HEK293 (cell line): ENCODE data around the gene MSLN.

Source experiments
- CTCF ChIA-PET: fragments of 350-600 bp; formaldehyde crosslinking; extraction: SDS; loops from one replicate; lab custom pipeline; 2021; ENCODE audit warnings: antibody characterized with exemption; lab: Yijun Ruan, JAX
- POLR2A ChIA-PET: fragments of 300-600 bp; formaldehyde crosslinking; extraction: SDS; loops from one replicate; lab custom pipeline; 2020; ENCODE audit warnings: antibody characterized with exemption, inconsistent platforms; lab: Yijun Ruan, JAX
- H3K27ac ChIP-seq: fragments of 200-500 bp; sonication (Bioruptor generic); 2 replicates; pipeline ENCODE4 v1.5.1; 2014; ENCODE audit warnings: low read depth, low read length, control low read depth, inconsistent platforms; ENCODE audit errors: extremely low read depth
- H3K36me3 ChIP-seq, 2 experiments: fragments of 200-500 bp in 1 of 2; sonication (Bioruptor generic) in 1 of 2; 1 replicate in 1 of 2; 2 replicates in 1 of 2; pipeline ENCODE4 v1.5.1; 2014 to 2017; ENCODE audit warnings: inconsistent platforms in 2 of 2, low read length in 2 of 2; ENCODE audit not compliant: control insufficient read depth in 2 of 2, insufficient read depth in 1 of 2
- H3K4me1 ChIP-seq: fragments of 200-500 bp; sonication (Bioruptor generic); 2 replicates; pipeline ENCODE4 v1.5.1; 2014; ENCODE audit warnings: mild to moderate bottlenecking, low read length, inconsistent platforms; ENCODE audit not compliant: control insufficient read depth, insufficient read depth
- H3K4me3 ChIP-seq: 2 replicates; pipeline ENCODE4 v1.5.1; 2011; ENCODE audit warnings: low read depth, mild to moderate bottlenecking, control low read depth, low read length, moderate library complexity
- H3K9me3 ChIP-seq: fragments of 200-500 bp; sonication (Bioruptor generic); 2 replicates; pipeline ENCODE4 v1.5.1; 2014; ENCODE audit warnings: low read depth, low read length, inconsistent platforms; ENCODE audit not compliant: control insufficient read depth, insufficient read depth
- EGR2 ChIP-seq: fragments of 450-650 bp; formaldehyde crosslinking; IDR thresholded peaks from 2 replicates; pipeline ENCODE4 v1.5.1; 2016; ENCODE audit warnings: low read depth, missing biosample characterization, missing genetic modification characterization
- GLIS1 ChIP-seq: fragments of 450-650 bp; formaldehyde crosslinking; IDR thresholded peaks from 2 replicates; pipeline ENCODE4 v1.5.1; 2016; ENCODE audit warnings: missing biosample characterization, missing genetic modification characterization
- KLF10 ChIP-seq: fragments of 450-650 bp; IDR thresholded peaks from 2 replicates; pipeline ENCODE4 v1.5.1; 2018; ENCODE audit warnings: missing biosample characterization, mild to moderate bottlenecking, missing genetic modification characterization
- OVOL3 ChIP-seq: fragments of 450-650 bp; formaldehyde crosslinking; IDR thresholded peaks from 2 replicates; pipeline ENCODE4 v1.5.1; 2016; ENCODE audit warnings: missing biosample characterization, missing genetic modification characterization
- RBAK ChIP-seq: fragments of 450-650 bp; formaldehyde crosslinking; IDR thresholded peaks from 2 replicates; pipeline ENCODE4 v1.5.1; 2016; ENCODE audit warnings: missing biosample characterization, missing genetic modification characterization
- SCRT2 ChIP-seq: fragments of 450-650 bp; formaldehyde crosslinking; IDR thresholded peaks from 2 replicates; pipeline ENCODE4 v1.5.1; 2016; ENCODE audit warnings: missing biosample characterization, missing genetic modification characterization
- ZBTB11 ChIP-seq: fragments of 450-650 bp; formaldehyde crosslinking; conservative IDR thresholded peaks from 2 replicates; pipeline ENCODE4 v1.5.1; 2016; ENCODE audit warnings: low read depth, missing biosample characterization, missing genetic modification characterization
- ZBTB7A ChIP-seq: fragments of 450-650 bp; formaldehyde crosslinking; IDR thresholded peaks from 2 replicates; pipeline ENCODE4 v1.5.1; 2016; ENCODE audit warnings: low read depth, missing biosample characterization, missing genetic modification characterization
- ZNF155 ChIP-seq: fragments of 450-650 bp; formaldehyde crosslinking; IDR thresholded peaks from 2 replicates; pipeline ENCODE4 v1.5.1; 2016; ENCODE audit warnings: missing biosample characterization, missing genetic modification characterization
- ZNF169 ChIP-seq: fragments of 450-650 bp; formaldehyde crosslinking; IDR thresholded peaks from 2 replicates; pipeline ENCODE4 v1.5.1; 2016; ENCODE audit warnings: missing biosample characterization, missing genetic modification characterization
- ZNF175 ChIP-seq: fragments of 450-650 bp; formaldehyde crosslinking; IDR thresholded peaks from 2 replicates; pipeline ENCODE4 v1.5.1; 2016; ENCODE audit warnings: missing biosample characterization, missing genetic modification characterization
- ZNF211 ChIP-seq: fragments of 450-650 bp; formaldehyde crosslinking; IDR thresholded peaks from 2 replicates; pipeline ENCODE4 v1.5.1; 2016; ENCODE audit warnings: low read depth, missing biosample characterization, missing genetic modification characterization
- ZNF292 ChIP-seq: fragments of 450-650 bp; formaldehyde crosslinking; IDR thresholded peaks from 2 replicates; pipeline ENCODE4 v1.5.1; 2016; ENCODE audit warnings: low read depth, missing biosample characterization, missing genetic modification characterization, borderline replicate concordance
- ZNF324 ChIP-seq: fragments of 450-650 bp; formaldehyde crosslinking; IDR thresholded peaks from 2 replicates; pipeline ENCODE4 v1.5.1; 2016; ENCODE audit warnings: missing biosample characterization, missing genetic modification characterization
- ZNF404 ChIP-seq: fragments of 450-650 bp; formaldehyde crosslinking; IDR thresholded peaks from 2 replicates; pipeline ENCODE4 v1.5.1; 2017; ENCODE audit warnings: missing biosample characterization, missing genetic modification characterization
- ZNF426 ChIP-seq: fragments of 450-650 bp; formaldehyde crosslinking; IDR thresholded peaks from 2 replicates; pipeline ENCODE4 v1.5.1; 2017; ENCODE audit warnings: missing biosample characterization, missing genetic modification characterization, mild to moderate bottlenecking, inconsistent platforms, moderate library complexity
- ZNF48 ChIP-seq: fragments of 450-650 bp; formaldehyde crosslinking; IDR thresholded peaks from 2 replicates; pipeline ENCODE4 v1.5.1; 2016; ENCODE audit warnings: missing biosample characterization, missing genetic modification characterization
- ZNF501 ChIP-seq: fragments of 450-650 bp; formaldehyde crosslinking; IDR thresholded peaks from 2 replicates; pipeline ENCODE4 v1.5.1; 2016; ENCODE audit warnings: missing biosample characterization, missing genetic modification characterization
- ZNF510 ChIP-seq: fragments of 450-650 bp; formaldehyde crosslinking; IDR thresholded peaks from 2 replicates; pipeline ENCODE4 v1.5.1; 2018; ENCODE audit warnings: mild to moderate bottlenecking, missing genetic modification characterization, missing biosample characterization; ENCODE audit not compliant: insufficient replicate concordance
- ZNF530 ChIP-seq: fragments of 450-650 bp; formaldehyde crosslinking; IDR thresholded peaks from 2 replicates; pipeline ENCODE4 v1.5.1; 2016; ENCODE audit warnings: low read depth, missing biosample characterization, missing genetic modification characterization
- ZNF585B ChIP-seq: fragments of 450-650 bp; formaldehyde crosslinking; IDR thresholded peaks from 2 replicates; pipeline ENCODE4 v1.5.1; 2016; ENCODE audit warnings: missing biosample characterization, missing genetic modification characterization
- ZNF610 ChIP-seq: fragments of 450-650 bp; formaldehyde crosslinking; IDR thresholded peaks from 2 replicates; pipeline ENCODE4 v1.5.1; 2016; ENCODE audit warnings: missing biosample characterization, missing genetic modification characterization, borderline replicate concordance
- ZNF624 ChIP-seq: fragments of 450-650 bp; formaldehyde crosslinking; IDR thresholded peaks from 2 replicates; pipeline ENCODE4 v1.5.1; 2017; ENCODE audit warnings: missing biosample characterization, missing genetic modification characterization
- ZNF660 ChIP-seq: fragments of 450-650 bp; IDR thresholded peaks from 2 replicates; pipeline ENCODE4 v1.5.1; 2018; ENCODE audit warnings: missing biosample characterization, mild to moderate bottlenecking, missing genetic modification characterization
- ZNF664 ChIP-seq: fragments of 450-650 bp; formaldehyde crosslinking; IDR thresholded peaks from 2 replicates; pipeline ENCODE4 v1.5.1; 2016; ENCODE audit warnings: missing biosample characterization, missing genetic modification characterization
- ZNF707 ChIP-seq: fragments of 450-650 bp; formaldehyde crosslinking; IDR thresholded peaks from 2 replicates; pipeline ENCODE4 v1.5.1; 2016; ENCODE audit warnings: missing biosample characterization, missing genetic modification characterization
- ZNF791 ChIP-seq: fragments of 450-650 bp; formaldehyde crosslinking; IDR thresholded peaks from 2 replicates; pipeline ENCODE4 v1.5.1; 2016; ENCODE audit warnings: missing biosample characterization, missing genetic modification characterization
- ZNF792 ChIP-seq: fragments of 450-650 bp; formaldehyde crosslinking; IDR thresholded peaks from 2 replicates; pipeline ENCODE4 v1.5.1; 2016; ENCODE audit warnings: missing biosample characterization, missing genetic modification characterization
- ZNF843 ChIP-seq: fragments of 450-650 bp; formaldehyde crosslinking; IDR thresholded peaks from 2 replicates; pipeline ENCODE4 v1.5.1; 2016; ENCODE audit warnings: missing biosample characterization, missing genetic modification characterization
- ZXDB ChIP-seq: fragments of 450-650 bp; formaldehyde crosslinking; IDR thresholded peaks from 2 replicates; pipeline ENCODE4 v1.5.1; 2016; ENCODE audit warnings: missing biosample characterization, missing genetic modification characterization
- TF ChIP-seq, protein P1 (sequence below): fragments of 450-650 bp; formaldehyde crosslinking; IDR thresholded peaks from 2 replicates; pipeline ENCODE4 v1.5.1; 2017; ENCODE audit warnings: missing biosample characterization, missing genetic modification characterization

Gene MSLN

DNA sequence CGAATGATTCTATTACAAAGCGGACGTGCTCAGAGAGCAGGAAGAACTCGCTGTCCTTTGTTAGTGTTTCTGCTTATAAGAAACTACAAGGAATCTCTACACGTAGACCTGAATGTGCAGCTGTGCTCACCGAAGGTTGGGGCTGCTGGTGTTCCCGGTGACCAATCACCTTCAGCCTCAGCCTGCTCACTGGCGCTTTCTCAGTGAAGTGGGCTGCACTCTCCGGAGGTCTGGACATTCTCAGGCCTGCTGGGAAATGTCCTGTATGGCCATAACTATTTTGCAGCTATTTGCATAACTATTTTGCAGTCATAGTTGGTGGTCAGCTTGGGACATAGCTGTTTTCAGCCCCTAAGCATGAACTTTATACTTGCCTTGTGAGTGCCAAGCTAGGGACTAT, 10.0 kb upstream of the MSLN start:
- no peak for TF ChIP-seq ZNF843 (tag by site-specific recombination)
- no peak for TF ChIP-seq ZNF610 (tag by site-specific recombination)
- no peak for TF ChIP-seq ZNF660 (tag by site-specific recombination)
- TF ChIP-seq KLF10 (tag by site-specific recombination) = no peak
- no peak for TF ChIP-seq ZNF175
- no peak for TF ChIP-seq SCRT2 (tag by site-specific recombination)
- TF ChIP-seq ZXDB (tag by site-specific recombination) = no peak
- TF ChIP-seq ZNF624 (tag by site-specific recombination) = no peak
- TF ChIP-seq GLIS1 (tag by site-specific recombination) = no peak
- TF ChIP-seq ZNF501 (tag by site-specific recombination) = no peak
- no peak for TF ChIP-seq ZNF155 (tag by site-specific recombination)
- no peak for TF ChIP-seq ZNF324 (tag by site-specific recombination)
- TF ChIP-seq ZNF404 (tag by site-specific recombination) = no peak
- TF ChIP-seq ZNF585B (tag by site-specific recombination) = no peak
- TF ChIP-seq, all 188 proteins: peak for 0
- ChIA-PET POLR2A (interaction anchor here (0.7 to 1.1 kb wide), 2 partner anchors 16 to 30 kb away, joined by 3 read pairs; no protein-coding TSS in a partner anchor), CTCF (interaction anchor here (1.3 to 1.8 kb wide), 2 partner anchors 18 to 38 kb away, joined by 3 read pairs; no protein-coding TSS in a partner anchor)
- no peak overlapping the region for H3K4me3 ChIP-seq
- H3K9me3 ChIP-seq = no peaks in the 10 kb centered on the region
- H3K27ac ChIP-seq = no peak overlapping the region
- no peaks in the 10 kb centered on the region for H3K4me1 ChIP-seq
- H3K36me3 ChIP-seq = no peaks in the 10 kb centered on the region

DNA sequence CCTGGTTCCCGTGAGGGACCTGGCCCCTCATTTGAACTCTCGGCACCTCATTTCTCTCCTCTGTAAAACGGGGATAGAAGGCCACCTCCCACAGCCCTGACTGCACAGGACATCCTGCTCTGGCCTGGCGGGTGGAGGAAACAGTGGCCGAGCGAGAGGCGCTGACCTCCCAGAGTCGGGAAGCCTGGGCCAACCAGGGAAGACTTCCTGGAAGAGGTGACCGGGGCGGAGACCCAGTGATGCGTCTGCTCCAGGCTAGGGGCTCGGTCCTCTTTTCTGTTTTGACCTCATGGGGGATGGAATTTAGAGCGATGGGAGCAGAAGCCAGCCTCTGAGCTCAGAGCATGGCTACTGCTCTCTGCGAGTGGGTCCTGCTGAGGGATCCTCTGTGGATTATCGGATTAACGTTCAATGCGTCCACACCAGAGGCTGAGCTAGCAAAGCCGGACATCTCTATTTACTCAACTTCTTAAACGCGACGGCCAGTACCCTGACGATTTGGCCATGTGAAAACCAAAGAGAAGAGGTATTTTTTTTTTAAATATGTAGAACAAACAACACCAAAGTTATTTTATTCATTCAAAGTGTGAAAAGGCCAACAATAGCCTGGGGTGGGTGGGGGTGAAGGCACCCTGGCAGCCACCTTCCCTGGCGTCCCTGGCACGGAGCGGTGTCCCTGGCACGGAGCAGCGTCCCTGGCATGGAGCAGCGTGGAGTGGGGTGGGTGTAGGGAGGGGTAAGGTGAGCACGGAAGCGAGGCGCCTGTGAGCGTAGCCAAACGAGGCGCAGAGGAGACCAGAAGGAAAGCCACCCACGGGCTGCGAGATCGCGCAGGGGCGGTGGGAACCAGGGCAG, 9.2 kb upstream of the MSLN start:
- Histone ChIP-seq H3K4me3 (no peak overlapping the region), H3K9me3 (no peaks in the 10 kb centered on the region), H3K27ac (no peak overlapping the region), H3K4me1 (no peaks in the 10 kb centered on the region), H3K36me3 (no peaks in the 10 kb centered on the region)
- CTCF ChIA-PET = interaction anchor here (0.7 to 1.3 kb wide), 2 partner anchors 38 to 39 kb away, joined by 3 to 5 read pairs; no protein-coding TSS in a partner anchor
- POLR2A ChIA-PET = no interaction called here
- no peak for TF ChIP-seq ZNF791 (tag by site-specific recombination)
- TF ChIP-seq ZNF169 (tag by site-specific recombination) = no peak
- TF ChIP-seq ZNF510 = no peak
- TF ChIP-seq ZNF664 (tag by site-specific recombination) = no peak
- no peak for TF ChIP-seq ZNF530 (tag by site-specific recombination)
- TF ChIP-seq ZBTB7A (tag by site-specific recombination) = no peak
- no peak for TF ChIP-seq ZNF48
- no peak for TF ChIP-seq ZNF211 (tag by site-specific recombination)

DNA sequence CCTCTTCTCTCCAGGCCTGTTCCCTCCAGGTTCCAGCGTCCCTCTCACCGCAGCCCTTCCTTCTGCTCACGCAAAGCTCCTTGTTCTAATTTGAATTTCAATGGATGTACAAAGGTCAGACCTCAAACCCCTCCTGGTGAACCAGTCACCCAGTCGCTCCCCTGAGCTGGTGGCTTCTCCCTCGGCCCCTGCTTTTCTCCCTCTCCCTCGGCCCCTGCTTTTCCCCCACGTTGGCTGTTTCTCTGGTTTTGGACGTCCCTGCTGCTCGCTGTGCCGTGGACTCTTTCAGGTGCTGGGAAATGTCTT, 8.6 kb upstream of the MSLN start:
- no peaks in the 10 kb centered on the region for H3K9me3 ChIP-seq
- H3K27ac ChIP-seq = no peak overlapping the region
- H3K4me3 ChIP-seq = no peak overlapping the region
- H3K4me1 ChIP-seq = no peaks in the 10 kb centered on the region
- H3K36me3 ChIP-seq = no peaks in the 10 kb centered on the region
- ChIA-PET CTCF (interaction anchor here (0.5 kb wide), 1 partner anchor 428 kb away, joined by 3 read pairs; no protein-coding TSS in a partner anchor), POLR2A (no interaction called here)
- TF ChIP-seq OVOL3 (no peak), ZNF426 (tag by site-specific recombination) (no peak), EGR2 (tag by site-specific recombination) (no peak), RBAK (tag by site-specific recombination) (no peak), ZBTB11 (no peak), ZNF792 (no peak), ZNF292 (tag by site-specific recombination) (no peak), ZNF707 (tag by site-specific recombination) (no peak), ZNF664 (tag by site-specific recombination) (no peak)
- TF ChIP-seq, protein P1, sequence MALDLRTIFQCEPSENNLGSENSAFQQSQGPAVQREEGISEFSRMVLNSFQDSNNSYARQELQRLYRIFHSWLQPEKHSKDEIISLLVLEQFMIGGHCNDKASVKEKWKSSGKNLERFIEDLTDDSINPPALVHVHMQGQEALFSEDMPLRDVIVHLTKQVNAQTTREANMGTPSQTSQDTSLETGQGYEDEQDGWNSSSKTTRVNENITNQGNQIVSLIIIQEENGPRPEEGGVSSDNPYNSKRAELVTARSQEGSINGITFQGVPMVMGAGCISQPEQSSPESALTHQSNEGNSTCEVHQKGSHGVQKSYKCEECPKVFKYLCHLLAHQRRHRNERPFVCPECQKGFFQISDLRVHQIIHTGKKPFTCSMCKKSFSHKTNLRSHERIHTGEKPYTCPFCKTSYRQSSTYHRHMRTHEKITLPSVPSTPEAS (tag by site-specific recombination) = no peak
